Stimulated activated CD4-positive, alpha-beta T cell treated with anti-CD3 and anti-CD28 coated beads, TNF-alpha, amount 100 ng/mL, for 24 hours (primary cell): Measurements from ENCODE around the gene GNA14.
"Not testable (repeated sequence)": the region's sequence is repeated elsewhere in the genome, so short reads cannot be mapped to it uniquely, and the experiment has no call there.

Source experiments
- DNase-seq, 3 experiments: peaks; one replicate each; pipeline ENCODE4 v3.0.0-alpha.2; 2020; ENCODE audit warnings: low read depth in 3 of 3

The GNA14 gene

DNA sequence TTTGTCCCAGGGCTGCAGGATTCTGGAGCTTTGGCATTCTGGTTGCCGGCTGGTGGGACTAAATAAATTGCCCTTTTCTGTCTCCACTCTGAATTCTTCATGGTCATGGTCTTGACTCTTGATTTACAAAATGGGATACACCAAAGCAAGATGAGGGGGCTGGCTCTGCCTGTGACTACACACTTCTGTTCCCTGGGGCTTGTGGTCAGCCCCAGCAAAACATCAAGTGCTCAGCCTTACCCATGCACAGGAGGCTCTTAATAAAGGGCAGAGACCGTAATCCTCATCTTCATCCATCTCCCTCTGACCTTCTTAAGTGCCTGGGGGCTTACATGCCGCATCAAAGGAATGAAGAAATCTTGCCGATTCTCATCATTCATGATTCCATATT lies 198.0 kb downstream of the GNA14 start:
- no peak for DNase-seq

DNA sequence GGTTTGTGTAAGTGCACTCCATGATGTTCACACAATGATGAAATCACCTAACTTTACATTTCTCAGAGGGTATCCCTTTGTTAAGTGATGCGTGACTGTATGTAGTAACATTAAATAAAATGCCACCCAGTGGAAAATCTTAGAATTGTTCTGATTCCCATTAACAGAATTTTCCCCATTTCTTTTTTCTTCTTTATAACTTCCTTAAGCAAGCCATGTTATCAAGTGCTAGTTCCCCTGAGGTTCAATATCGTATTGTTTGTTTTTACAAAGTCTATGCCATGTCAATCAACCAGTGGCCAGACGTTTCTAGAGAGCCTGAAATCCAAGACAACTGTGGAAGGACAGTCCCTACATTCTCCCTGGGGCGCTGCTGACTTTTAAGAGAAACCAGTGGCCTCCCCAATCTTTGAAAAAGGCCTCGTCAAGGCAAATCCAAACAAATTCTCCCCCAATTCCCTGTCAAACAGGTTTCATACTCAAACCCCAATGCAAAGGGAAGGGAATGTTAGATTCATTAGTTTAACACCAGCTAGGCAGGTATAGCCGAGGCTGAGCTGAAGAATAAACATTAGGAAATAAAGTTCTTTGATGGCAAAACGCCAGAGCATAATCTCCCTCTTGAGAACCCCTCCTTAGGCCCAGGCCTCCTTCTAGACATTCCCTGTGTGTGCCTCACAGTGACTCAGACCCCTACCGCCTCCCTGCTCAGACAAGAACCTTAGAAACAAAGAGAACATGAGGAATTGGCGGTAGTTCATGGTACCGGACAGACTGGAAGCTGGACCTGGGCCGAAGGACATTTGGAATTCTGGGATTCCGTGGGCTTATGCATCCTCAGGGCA lies 198.7 kb downstream of the GNA14 start:
- DNase-seq, result no peak

DNA sequence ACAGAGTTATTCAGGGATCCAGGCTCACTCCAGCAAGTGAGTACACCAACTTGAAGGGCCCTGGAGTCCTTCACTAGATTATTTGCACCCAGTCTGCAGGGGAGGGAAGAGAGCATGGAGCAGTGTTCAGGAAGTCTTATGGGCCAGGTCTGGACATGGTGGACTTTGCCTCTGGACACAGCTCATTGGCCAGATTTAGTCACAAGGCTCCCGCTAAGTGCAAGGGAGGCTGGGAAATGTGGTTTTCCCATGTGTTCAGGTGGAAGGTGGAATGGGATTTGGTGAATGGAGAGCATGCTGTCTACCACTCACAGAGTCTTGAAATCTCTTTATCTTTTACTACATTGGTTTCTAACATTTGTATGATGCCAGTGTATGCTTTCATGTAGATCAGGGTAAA lies 200.5 kb downstream of the GNA14 start:
- no peak for DNase-seq

DNA sequence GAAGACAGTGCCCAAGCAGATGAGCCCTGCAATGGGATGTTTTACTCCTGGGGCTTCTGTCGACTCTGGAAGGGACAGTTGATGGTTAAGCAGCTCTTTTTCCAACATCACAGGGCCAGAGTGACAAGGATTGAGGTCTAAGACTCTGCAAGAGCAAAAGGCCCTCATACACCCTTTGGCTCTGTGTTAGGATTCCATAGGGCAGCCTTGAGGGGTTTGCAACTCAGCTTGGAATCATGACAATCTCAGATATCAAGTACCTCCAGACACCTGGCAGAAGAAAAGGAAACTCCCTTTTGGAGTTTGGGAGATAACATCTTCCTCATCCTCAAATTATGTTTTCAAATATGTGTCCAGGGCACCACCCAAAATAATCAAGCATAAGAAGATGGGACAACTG lies 205.7 kb downstream of the GNA14 start:
- DNase-seq, result no peak

DNA sequence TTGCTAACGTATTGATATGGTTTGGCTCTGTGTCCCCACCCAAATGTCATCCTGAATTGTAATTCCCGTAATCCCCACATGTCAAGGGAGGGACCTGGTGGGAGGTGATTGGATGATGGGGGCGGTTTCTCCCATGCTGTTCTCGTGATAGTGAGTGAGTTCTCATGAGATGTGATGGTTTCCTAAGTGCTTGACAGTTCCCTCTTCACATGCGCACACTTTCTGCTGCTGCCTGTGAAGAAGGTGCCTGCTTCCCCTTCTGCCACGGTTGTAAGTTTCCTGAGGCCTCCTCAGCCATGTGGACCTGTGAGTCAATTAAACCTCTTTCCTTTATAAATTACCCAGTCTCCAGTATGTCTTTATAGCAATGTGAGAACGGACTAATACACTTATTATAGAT lies 207.0 kb downstream of the GNA14 start:
- not testable (repeated sequence) for DNase-seq

DNA sequence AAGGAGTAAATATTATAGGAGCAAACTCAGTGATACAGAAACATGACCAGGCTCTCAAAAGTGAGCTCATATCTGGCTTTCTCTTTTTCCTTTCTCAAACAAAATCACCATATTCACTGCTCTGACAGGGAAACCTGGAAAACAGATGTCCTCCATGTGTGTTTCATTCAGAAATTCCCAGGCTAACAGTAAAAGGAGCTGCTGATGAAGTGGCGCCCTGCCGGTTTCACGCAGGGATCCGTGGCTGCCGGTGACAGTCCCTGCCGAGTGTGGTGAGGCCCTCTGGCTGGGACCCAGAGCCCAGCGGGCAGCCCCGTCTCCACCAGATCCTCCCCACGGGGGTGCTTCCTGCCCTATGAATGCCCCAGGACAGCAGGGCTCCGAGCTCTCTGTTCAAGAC lies 208.1 kb downstream of the GNA14 start:
- no peak for DNase-seq

DNA sequence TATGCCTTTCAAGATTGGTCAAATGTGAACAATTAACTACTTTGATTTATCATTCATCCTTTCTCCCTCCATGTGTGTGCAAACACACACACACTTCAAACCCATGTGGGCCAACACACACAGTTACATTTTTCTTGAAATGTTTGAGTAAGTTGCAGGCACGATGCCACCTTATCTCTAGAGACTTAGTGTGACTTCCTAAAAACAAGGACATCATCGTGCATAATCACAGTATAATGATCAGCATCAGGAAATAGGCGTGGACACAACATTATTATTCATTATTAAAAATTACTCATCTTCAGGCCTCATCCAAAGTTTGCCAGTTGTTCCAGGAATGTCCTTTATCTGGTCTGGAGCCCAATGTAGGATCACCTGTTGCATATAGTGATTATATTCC lies 209.5 kb downstream of the GNA14 start:
- no peak for DNase-seq

DNA sequence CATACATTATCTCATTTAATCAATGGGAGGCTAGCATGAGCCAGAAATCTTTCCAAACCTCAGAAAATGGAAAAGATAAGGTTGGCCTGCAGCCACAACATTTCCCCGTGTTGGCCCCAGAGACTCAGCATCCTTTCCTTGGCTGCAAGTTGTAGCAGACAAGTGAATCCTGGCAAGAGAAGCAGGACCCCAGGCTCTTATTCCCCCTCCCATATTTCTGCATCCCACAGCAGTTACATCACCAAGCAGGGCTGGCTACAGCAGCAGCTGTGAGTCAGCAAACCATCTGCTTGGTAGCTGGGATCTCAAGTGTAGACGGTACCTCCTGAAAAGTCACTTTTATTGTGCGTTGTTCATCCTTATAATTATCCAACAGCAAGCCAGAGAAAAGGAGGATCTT lies 212.4 kb downstream of the GNA14 start:
- DNase-seq, result no peak

DNA sequence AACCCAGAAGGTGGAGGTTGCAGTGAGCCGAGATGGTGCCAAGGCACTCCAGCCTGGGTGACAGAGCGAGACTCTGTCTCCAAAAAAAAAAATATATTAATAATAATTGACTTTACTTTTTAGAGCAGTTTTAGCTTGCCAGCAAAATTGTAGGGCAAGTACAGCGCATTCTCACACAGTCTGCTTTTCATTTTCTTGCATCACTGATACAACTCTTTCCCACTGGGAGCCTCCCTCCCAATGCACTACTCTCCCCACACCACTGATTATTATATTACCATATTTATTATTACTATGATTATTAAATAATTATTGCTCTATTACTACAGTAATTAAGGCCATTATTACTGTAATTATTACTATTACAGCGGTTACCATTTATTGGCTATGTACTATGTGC lies 212.8 kb downstream of the GNA14 start:
- DNase-seq, result no peak

DNA sequence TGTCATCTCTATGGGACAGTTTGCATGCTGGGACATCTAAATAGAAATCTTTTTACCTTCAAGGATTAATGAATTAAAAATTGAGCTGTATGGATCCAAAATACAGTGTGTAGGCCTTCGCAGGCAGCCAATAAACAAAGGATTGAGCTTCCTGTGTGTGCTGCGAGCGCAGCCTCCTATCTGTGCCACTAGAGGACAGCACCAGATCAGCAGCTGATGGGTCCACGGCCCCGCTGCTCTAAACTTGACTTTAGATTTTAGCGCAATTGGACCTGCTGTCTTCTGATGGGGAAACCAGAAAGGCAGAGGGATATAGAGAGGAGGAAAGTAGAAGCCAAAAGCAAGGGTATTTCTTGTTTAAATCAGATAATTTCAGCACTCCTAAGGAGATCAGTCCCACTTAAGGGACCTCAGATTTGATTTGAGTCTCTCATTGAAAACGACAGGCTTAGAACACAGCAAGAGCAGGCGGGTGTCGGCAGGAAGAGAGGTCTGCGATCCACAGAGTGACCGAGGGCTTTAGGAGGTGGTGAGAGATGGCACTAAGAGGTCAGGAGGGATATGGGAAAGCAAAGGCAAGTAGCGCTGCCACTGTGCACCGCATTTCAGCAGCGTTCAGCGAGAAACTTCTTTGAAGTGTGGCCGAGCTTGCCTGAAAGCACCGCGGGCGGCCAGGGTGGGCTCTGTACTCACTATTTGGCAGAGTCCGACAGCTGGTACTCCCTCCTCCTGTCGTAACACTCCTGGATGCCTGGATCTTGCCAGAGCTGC lies 214.3 kb downstream of the GNA14 start:
- peak; percentile 10 to 48 (median 11) for DNase-seq

DNA sequence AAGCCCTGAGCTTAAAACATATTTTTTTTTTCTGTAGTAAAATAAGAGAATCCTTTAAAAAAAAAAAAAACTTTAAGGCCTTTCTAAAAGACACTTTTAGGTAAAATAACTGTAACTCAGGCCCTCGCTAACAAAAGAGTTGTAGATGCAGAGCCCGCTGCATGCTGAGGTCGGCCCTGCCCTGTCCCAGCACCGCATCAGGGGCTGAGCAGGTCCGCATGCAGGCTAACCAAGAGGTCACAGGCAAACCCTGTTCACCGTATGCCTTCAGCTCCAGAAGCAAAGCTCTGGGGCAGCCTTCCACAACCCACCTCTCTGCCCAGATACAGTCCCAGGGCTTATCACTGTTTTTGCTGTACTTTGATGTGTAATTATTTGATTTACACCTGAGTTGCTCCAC lies 216.1 kb downstream of the GNA14 start:
- no peak for DNase-seq

DNA sequence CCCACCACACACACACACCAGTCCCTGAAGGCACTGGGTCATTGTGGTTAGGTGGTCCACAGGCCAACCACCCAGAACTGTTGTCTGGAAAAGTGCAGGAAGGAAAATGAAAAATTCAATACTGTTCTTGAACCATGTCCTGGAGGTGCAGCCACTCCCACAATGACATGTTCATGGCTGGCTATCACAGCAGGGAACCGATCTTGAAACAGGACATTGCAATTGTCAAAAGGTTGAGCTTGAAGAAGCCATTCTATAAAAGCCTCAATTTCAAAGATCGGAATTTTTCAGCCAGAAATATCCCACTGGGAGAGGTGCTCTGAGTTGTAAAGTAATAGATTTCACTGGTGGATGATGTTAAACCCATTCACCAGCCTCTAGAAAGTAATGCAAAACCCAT lies 218.2 kb downstream of the GNA14 start:
- no peak for DNase-seq

DNA sequence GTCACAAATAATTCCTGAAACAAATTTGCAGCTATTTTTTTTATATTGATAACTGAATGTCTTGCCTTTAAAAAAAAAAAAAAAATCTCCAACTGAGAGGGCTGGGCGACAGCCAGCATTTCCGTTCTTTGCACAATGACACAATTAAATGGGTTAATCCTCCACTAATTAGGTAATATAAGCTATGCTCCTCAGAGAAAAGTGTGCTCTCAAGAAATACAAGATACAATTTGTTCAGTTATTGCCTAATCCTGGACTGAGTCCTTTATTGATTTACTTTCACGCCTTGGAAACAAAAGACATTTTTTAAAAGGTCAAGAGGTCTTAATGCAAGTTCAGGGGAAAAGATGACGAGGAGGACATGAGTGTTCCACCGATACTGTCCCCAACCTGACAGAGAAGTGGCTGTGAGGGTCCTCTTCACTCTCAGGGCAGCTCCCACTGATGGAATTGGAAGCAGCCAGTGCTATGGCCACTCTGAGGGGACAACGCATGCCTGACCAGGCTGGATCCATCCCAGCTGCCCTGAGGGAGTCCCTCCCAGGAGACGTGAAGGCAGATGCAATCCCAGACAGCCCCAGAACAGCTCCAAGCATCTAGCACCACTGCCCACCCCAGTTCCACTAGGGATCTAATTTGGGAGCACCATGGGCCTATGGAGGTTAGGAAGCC lies 220.7 kb downstream of the GNA14 start:
- no peak for DNase-seq

DNA sequence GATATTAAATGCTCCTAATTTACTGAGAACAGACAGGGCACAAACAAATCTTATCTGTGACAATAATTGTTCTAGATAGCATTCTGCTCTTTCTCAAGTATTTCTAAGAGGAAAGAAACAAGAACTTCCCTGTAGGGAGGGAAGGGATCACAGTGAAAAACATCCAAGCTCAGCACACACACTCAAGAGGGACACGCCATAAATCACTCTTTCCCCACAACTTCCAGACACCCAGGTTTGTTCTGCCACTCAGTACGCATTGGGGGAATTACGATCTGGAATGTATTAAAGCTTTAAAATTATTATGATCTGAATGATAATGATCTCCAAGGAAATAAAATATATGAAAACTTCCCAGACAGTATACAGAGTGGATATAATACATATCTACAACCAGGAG lies 221.4 kb downstream of the GNA14 start:
- no peak for DNase-seq

DNA sequence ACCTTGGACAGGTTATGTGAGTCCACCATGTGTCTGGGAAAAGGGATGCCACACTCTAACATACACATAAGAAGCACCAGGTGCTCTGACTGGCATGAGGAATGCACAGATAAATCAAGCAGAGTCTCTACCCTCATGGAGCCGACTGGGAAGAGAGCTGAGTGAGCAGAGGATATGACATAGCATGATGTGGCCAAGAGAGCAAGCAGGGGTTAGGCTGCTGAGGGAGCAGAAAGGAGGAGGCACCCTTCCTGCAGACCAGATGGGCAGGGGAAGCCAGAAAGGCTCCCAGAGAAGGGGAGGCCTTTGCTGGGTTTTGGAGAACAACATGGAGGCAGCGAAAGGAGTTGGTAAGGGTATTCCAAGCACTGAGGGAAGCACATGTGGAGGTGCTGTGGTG lies 223.1 kb downstream of the GNA14 start:
- no peak for DNase-seq

DNA sequence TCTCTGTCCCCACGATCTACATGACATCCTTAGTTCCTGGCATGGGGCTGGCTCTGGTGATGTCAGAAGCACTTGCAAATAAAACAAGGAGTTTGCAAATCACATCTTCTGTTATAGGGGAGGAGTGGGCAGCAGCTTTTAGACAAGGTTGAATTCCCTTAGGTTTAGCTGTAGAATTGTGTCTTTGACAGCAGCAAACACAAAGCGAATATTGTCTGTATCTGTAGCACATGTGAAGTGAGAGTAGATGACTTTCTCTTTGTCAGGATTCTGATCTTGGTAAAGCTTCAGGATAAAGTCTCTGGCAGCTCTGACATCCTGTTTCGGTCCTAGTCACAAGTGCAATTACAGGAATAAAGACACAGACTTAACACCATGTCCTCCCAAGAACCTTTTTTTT lies 224.3 kb downstream of the GNA14 start:
- DNase-seq, result no peak

DNA sequence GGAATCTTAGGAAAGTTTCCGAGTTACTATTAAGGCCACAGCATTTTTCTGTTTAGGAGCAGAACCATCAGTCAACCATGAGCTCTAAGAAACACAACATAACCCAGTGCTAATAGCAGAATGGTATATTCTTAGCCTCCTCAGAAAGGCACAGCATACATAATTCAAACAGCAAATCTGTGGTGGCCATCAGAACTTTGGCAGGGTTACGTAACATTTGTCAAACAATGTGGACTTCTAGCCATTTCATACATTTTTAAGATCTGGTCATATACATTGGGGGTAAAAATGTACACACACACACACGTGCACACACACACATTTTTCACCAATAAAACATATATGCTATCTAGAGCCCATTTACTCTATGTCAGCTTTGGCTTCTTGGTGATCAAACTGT lies 225.2 kb downstream of the GNA14 start:
- DNase-seq, result no peak

DNA sequence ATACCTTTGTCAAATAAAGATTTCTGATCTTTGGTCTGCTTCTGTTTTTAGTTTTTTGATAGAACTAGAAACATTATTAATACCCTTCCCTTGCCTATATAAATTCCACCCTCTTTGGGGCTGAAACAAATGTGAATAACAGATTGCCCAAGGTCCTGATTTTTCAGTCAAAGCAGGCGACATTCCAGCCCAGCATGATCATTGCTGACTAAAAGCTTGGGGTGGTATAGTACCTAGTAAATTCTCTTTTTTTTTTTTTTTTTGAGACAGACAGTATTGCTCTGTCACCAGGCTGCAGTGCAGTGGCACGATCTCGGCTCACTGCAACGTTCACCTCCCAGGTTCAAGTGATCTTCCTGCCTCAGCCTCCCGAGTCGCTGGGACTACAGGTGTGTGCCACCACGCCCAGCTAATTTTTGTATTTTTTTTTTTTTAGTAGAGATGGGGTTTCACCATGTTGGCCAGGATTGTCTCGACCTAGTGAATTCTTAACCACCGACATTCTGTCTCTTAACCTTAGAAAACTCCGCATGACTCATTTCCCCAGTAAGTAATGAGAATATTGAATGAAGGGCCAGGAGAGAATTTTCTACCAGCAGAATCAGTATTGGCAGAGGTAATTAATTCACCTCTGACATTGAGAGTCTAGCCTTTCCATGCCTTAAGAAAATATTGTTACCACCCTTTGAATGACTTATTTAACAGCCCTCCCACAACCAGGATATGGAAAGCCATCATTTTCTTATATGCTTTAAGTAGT lies 226.4 kb downstream of the GNA14 start:
- no peak for DNase-seq

DNA sequence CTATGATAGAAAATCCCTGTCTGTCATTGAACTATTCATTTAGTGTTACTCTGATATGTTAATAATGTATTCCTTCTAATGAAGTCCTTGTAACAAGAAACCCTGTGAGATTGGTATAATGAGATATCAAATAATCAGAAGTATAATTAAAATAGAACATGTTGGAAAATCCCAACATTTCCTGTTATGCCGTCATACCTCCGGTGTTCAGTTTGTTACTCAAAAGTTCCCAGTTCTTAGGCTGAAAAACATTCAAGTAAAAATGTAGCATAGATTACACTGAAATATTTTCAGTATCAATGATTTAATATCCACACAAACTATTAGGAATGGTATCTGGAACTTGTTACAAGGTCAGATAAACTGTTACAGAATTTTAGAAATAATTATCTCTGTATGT lies 227.5 kb downstream of the GNA14 start:
- DNase-seq, result no peak

DNA sequence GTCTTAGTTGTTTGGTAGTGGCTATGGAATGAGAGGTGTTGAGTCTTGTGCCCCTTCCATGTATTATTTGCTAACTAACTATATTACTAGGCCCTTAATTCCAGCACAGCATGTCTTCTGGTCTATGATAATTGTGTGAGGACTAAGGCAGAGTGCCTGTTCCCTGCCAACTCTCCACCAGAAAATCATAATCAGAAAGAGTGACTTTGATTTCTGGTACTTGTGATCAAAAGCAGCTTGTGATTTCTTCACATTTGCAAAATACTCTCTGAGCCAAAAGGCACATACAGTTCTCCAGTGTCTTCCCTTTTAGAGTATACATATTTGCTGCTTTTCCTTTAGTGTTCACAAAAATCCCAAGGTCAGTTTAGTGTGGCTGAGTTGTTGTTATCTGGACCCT lies 229.9 kb downstream of the GNA14 start:
- DNase-seq, result no peak

DNA sequence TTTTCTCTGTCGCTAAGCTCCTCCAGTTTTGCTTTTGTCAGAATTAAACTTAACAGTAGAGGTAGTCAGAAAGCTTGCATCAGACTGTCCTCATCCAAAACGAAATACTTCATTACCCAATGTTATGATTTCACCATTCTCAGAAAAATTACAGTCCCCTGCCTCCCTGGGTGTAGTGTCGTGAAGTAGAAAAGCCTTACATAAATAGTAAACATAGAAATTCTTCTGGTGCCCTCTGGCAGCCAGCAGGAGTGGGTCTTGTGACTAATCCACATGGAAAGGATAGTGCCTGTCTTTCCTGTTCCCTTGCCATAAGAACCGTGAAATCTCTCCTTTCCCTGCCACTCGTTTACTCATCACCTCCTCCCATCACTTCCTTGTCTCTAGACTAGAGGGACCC lies 230.6 kb downstream of the GNA14 start:
- no peak for DNase-seq

DNA sequence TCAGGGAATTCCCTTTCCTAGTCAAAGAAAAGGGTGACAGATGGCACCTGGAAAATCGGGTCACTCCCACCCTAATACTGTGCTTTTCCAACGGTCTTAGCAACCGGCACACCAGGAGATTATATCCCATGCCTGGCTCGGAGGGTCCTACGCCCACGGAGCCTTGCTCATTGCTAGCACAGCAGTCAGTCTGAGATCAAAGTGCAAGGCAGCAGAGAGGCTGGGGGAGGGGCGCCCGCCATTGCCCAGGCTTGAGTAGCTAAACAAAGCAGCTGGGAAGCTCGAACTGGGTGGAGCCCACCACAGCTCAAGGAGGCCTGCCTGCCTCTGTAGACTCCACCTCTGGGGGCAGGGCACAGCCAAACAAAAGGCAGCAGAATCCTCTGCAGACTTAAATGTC lies 239.6 kb downstream of the GNA14 start:
- DNase-seq, result not testable (repeated sequence)
